Coronary artery (tissue), 2 donors: ENCODE data around the gene ZDHHC16.
"Not testable (repeated sequence)": the region's sequence is repeated elsewhere in the genome, so short reads cannot be mapped to it uniquely, and the experiment has no call there.

Source experiments
- DNase-seq: peaks from one replicate; pipeline ENCODE4 v3.0.0-alpha.2; 2017; ENCODE audit warnings: low spot score
- H3K27ac ChIP-seq, 2 donors: fragments of 200-600 bp; sonication (generic); one replicate each; pipeline ENCODE4 v1.5.1; 2016 to 2019
- H3K4me3 ChIP-seq: fragments of 200-600 bp; sonication (generic); 2 replicates; pipeline ENCODE4 v1.5.1; 2016; ENCODE audit warnings: mild to moderate bottlenecking, moderate library complexity
- TF ChIP-seq, protein P1 (sequence below): fragments of 200-600 bp; sonication (generic); IDR thresholded peaks from one replicate; pipeline ENCODE4 v1.5.1; 2019; ENCODE audit warnings: antibody characterized with exemption

The ZDHHC16 gene

GRCh38 chr10:97407211-97407951, 38.6 kb upstream of the ZDHHC16 start:
- peak overlapping the region; percentile 54 for H3K4me3 ChIP-seq
- H3K27ac ChIP-seq = peak overlapping the region in 1 of 2 donors; percentile 24

GRCh38 chr10:97407952-97408248, 38.1 kb upstream of the ZDHHC16 start:
- TF ChIP-seq, protein P1, sequence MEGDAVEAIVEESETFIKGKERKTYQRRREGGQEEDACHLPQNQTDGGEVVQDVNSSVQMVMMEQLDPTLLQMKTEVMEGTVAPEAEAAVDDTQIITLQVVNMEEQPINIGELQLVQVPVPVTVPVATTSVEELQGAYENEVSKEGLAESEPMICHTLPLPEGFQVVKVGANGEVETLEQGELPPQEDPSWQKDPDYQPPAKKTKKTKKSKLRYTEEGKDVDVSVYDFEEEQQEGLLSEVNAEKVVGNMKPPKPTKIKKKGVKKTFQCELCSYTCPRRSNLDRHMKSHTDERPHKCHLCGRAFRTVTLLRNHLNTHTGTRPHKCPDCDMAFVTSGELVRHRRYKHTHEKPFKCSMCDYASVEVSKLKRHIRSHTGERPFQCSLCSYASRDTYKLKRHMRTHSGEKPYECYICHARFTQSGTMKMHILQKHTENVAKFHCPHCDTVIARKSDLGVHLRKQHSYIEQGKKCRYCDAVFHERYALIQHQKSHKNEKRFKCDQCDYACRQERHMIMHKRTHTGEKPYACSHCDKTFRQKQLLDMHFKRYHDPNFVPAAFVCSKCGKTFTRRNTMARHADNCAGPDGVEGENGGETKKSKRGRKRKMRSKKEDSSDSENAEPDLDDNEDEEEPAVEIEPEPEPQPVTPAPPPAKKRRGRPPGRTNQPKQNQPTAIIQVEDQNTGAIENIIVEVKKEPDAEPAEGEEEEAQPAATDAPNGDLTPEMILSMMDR = no peak
- no peak overlapping the region for H3K4me3 ChIP-seq
- DNase-seq = no peak
- H3K27ac ChIP-seq = no peak overlapping the region

More at GRCh38 chr10:97407211-97407951, 38.6 kb upstream of the ZDHHC16 start:
- TF ChIP-seq, protein P1 = peak; percentile 67
- no peak for DNase-seq

- TF ChIP-seq, protein P1 = no peak
- H3K27ac ChIP-seq = peak overlapping the region in 1 of 2 donors; percentile 7
- no peak overlapping the region for H3K4me3 ChIP-seq
- DNase-seq = no peak
Measured at GRCh38 chr10:97408496-97408992, 37.4 kb upstream of the ZDHHC16 start.

DNA sequence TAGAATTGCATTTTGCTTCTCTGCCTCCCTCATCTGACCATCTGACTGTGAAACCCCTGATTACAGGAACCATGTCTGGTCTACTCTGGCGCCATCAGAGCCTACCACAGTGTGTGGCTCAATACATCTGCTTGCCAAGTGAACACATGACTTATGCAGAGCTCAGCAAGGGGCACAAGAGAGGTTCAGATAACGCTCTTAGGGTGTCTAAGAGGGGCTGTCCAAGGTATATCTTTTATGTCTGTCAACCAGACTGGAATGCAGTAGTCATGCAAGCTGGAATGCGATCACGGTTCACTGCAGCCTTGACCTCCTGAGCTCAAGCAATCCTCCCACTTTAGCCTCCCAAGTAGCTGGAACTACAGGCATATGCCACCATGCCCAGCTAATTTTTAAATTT, 34.6 kb upstream of the ZDHHC16 start:
- DNase-seq = no peak
- Histone ChIP-seq H3K4me3 (no peak overlapping the region), H3K27ac (no peak overlapping the region)
- TF ChIP-seq, protein P1 = no peak

GRCh38 chr10:97412891-97413304, 33.1 kb upstream of the ZDHHC16 start:
- Histone ChIP-seq H3K4me3 (no peak overlapping the region), H3K27ac (no peak overlapping the region)
- DNase-seq = no peak
- TF ChIP-seq, protein P1 = no peak

- TF ChIP-seq, protein P1 = no peak
- no peak for DNase-seq
- H3K27ac ChIP-seq = no peak overlapping the region
- no peak overlapping the region for H3K4me3 ChIP-seq
Measured at GRCh38 chr10:97416565-97416964, 29.4 kb upstream of the ZDHHC16 start.

DNA sequence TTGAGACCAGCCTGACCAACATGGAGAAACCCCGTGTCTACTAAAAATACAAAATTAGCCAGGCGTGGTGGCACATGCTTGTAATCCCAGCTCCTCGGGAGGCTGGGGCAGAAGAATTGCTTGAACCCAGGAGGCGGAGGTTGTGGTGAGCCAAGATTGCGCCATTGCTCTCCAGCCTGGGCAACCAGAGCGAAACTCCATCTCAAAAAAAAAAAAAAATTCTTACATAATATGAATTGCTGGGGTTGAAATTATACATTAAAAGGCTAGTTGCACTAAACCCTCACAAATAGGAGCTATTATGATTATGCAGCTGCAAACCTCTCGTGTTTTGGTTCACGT, 22.2 kb upstream of the ZDHHC16 start:
- not testable (repeated sequence) for DNase-seq, H3K4me3 ChIP-seq, H3K27ac ChIP-seq
